Measurements from ENCODE around the gene UNCX. TPM values are rescaled to one million over a fixed set of nuclear protein-coding genes. Genes with fewer than 3 reads are reported as not detected.

UNCX gene
- polyA plus RNA-seq, 1 donor (not counting 4 experiments of a cell fraction or from before 2014, with no cell fraction given), result not detected

- dilution Hi-C loops (cut with MboI; ENCODE audit: extremely low pct_ligation_motif_present, low sequenced_read_pairs), result no loop called here
- H3K79me2 ChIP-seq (ENCODE audit: control insufficient read depth, insufficient read depth, low read length), result no peaks in the 10 kb centered on the region
- H3K27me3 ChIP-seq (ENCODE audit: control insufficient read depth, extremely low read depth, insufficient read depth, low read length), result peaks cover 71% of the 10 kb centered on the region
- no peaks in the 10 kb centered on the region for H3K9me1 ChIP-seq (ENCODE audit: control insufficient read depth, extremely low read depth, insufficient read depth, low read length)
- no peak for DNase-seq (ENCODE audit: low read depth, low spot score)
- no peak overlapping the region for H3K4me2 ChIP-seq (ENCODE audit: control insufficient read depth, extremely low read depth, insufficient read depth, low read depth, low read length)
- no peak for FAIRE-seq
- TF ChIP-seq CTCF (optimal IDR thresholded peaks at IDR 0.05 in 1 of 3, IDR thresholded peaks at IDR 0.05 in 1 of 3, conservative IDR thresholded peaks at IDR 0.05 in 1 of 3; ENCODE audit: extremely low read depth in 1 of 3, insufficient read depth in 2 of 3, low read length in 3 of 3) (no peak), EZH2 (IDR thresholded peaks at IDR 0.05; ENCODE audit: low read length) (no peak)
- peaks cover 2% of the 10 kb centered on the region for H3K4me1 ChIP-seq (ENCODE audit: control insufficient read depth, extremely low read depth, insufficient read depth, low read length)
- no peak overlapping the region for H3K4me3 ChIP-seq (ENCODE audit: control insufficient read depth in 2 of 3, extremely low read depth in 1 of 3, insufficient read depth in 2 of 3, low read depth in 1 of 3, low read length in 3 of 3)
- no peak overlapping the region for H3K27ac ChIP-seq (ENCODE audit: control insufficient read depth, insufficient read depth, low read length)
- H2AFZ ChIP-seq (ENCODE audit: control insufficient read depth, low read length), result no peak overlapping the region
- no peak overlapping the region for H3K9ac ChIP-seq (ENCODE audit: control insufficient read depth, extremely low read depth, insufficient read depth, low read length)
- no peaks in the 10 kb centered on the region for H4K20me1 ChIP-seq (ENCODE audit: control insufficient read depth, extremely low read depth, insufficient read depth, low read length)
- H3K36me3 ChIP-seq (ENCODE audit: control insufficient read depth in 2 of 2, extremely low read depth in 1 of 2, insufficient read depth in 2 of 2, low read length in 2 of 2), result no peaks in the 10 kb centered on the region
- H3K9me3 ChIP-seq (ENCODE audit: control insufficient read depth, low read depth, low read length), result no peaks in the 10 kb centered on the region
Measured at GRCh38 chr7:1255817-1256340, 23.2 kb downstream of the UNCX start.

- Histone ChIP-seq H4K20me1 (ENCODE audit: control insufficient read depth, extremely low read depth, insufficient read depth, low read length) (no peaks in the 10 kb centered on the region), H3K27ac (ENCODE audit: control insufficient read depth, insufficient read depth, low read length) (no peak overlapping the region), H2AFZ (ENCODE audit: control insufficient read depth, low read length) (no peak overlapping the region), H3K4me3 (ENCODE audit: control insufficient read depth in 2 of 3, extremely low read depth in 1 of 3, insufficient read depth in 2 of 3, low read depth in 1 of 3, low read length in 3 of 3) (no peak overlapping the region), H3K9me3 (ENCODE audit: control insufficient read depth, low read depth, low read length) (no peaks in the 10 kb centered on the region), H3K4me2 (ENCODE audit: control insufficient read depth, extremely low read depth, insufficient read depth, low read depth, low read length) (no peak overlapping the region), H3K9me1 (ENCODE audit: control insufficient read depth, extremely low read depth, insufficient read depth, low read length) (no peaks in the 10 kb centered on the region), H3K79me2 (ENCODE audit: control insufficient read depth, insufficient read depth, low read length) (no peaks in the 10 kb centered on the region), H3K36me3 (ENCODE audit: control insufficient read depth in 2 of 2, extremely low read depth in 1 of 2, insufficient read depth in 2 of 2, low read length in 2 of 2) (no peaks in the 10 kb centered on the region), H3K9ac (ENCODE audit: control insufficient read depth, extremely low read depth, insufficient read depth, low read length) (no peak overlapping the region), H3K27me3 (ENCODE audit: control insufficient read depth, extremely low read depth, insufficient read depth, low read length) (peaks cover 63% of the 10 kb centered on the region), H3K4me1 (ENCODE audit: control insufficient read depth, extremely low read depth, insufficient read depth, low read length) (peaks cover 2% of the 10 kb centered on the region)
- DNase-seq (ENCODE audit: low read depth, low spot score) (no peak), FAIRE-seq (no peak)
- dilution Hi-C loops (cut with MboI; ENCODE audit: extremely low pct_ligation_motif_present, low sequenced_read_pairs), result no loop called here
- TF ChIP-seq CTCF (optimal IDR thresholded peaks at IDR 0.05 in 1 of 3, IDR thresholded peaks at IDR 0.05 in 1 of 3, conservative IDR thresholded peaks at IDR 0.05 in 1 of 3; ENCODE audit: extremely low read depth in 1 of 3, insufficient read depth in 2 of 3, low read length in 3 of 3) (no peak), EZH2 (IDR thresholded peaks at IDR 0.05; ENCODE audit: low read length) (no peak)
Measured at GRCh38 chr7:1256621-1257020, 23.9 kb downstream of the UNCX start.

All from keratinocyte (primary cell).